Esophagus muscularis mucosa (tissue), 4 donors: ENCODE measurements around the gene CYTH1. TPM values are rescaled to one million over a fixed set of nuclear protein-coding genes. Genes with fewer than 3 reads are reported as not detected.
A peak's percentile ranks its signal among the peaks of the same experiment; 100 is the strongest.

Experiments used
- DNase-seq: peaks from one replicate; pipeline ENCODE4 v3.0.0-alpha.2; 2017; ENCODE audit errors: extremely low spot score
- H3K27ac ChIP-seq, 4 donors: fragments of 200-600 bp; sonication (generic); replicated peaks in 1 of 4; 1 replicate in 3 of 4; 2 replicates in 1 of 4; pipeline ENCODE4 v1.5.1; 2016 to 2019; ENCODE audit warnings: mild to moderate bottlenecking in 1 of 4
- H3K27me3 ChIP-seq, 4 donors: fragments of 200-600 bp; sonication (generic); one replicate each; pipeline versions ENCODE4 v1.5.1 to v1.6.0; 2016 to 2019
- H3K36me3 ChIP-seq, 4 donors: fragments of 200-600 bp; sonication (generic); one replicate each; pipeline ENCODE4 v1.5.1; 2016 to 2019
- H3K4me1 ChIP-seq, 4 donors: fragments of 200-600 bp; sonication (generic); one replicate each; pipeline ENCODE4 v1.5.1; 2016 to 2019
- H3K4me3 ChIP-seq, 4 donors: fragments of 200-600 bp; sonication (generic); 1 replicate in 2 of 4; 2 replicates in 2 of 4; pipeline ENCODE4 v1.5.1; 2016 to 2019; ENCODE audit warnings: mild to moderate bottlenecking in 4 of 4, moderate library complexity in 1 of 4
- H3K9me3 ChIP-seq, 4 donors: fragments of 200-600 bp; sonication (generic); 1 replicate in 3 of 4; 2 replicates in 1 of 4; pipeline ENCODE4 v1.5.1; 2016 to 2019
- CTCF ChIP-seq, 3 experiments: fragments of 200-600 bp in 2 of 3; fragments of 450-650 bp in 1 of 3; sonication (generic) in 2 of 3; IDR thresholded peaks; one replicate each; pipeline ENCODE4 v1.5.1; 2017 to 2019; ENCODE audit warnings: antibody characterized with exemption in 3 of 3, mild to moderate bottlenecking in 2 of 3, moderate library complexity in 1 of 3
- EP300 ChIP-seq: sonication (generic); formaldehyde crosslinking; IDR thresholded peaks from one replicate; pipeline ENCODE4 v1.6.1; 2017; ENCODE audit warnings: antibody characterized with exemption
- POLR2A ChIP-seq: fragments of 450-650 bp; IDR thresholded peaks from one replicate; pipeline ENCODE4 v1.6.1; 2017; ENCODE audit warnings: antibody characterized with exemption, moderate library complexity, mild to moderate bottlenecking, low read depth
- POLR2AphosphoS5 ChIP-seq, 2 donors: sonication (generic); formaldehyde crosslinking; IDR thresholded peaks; one replicate each; pipeline ENCODE4 v1.6.1; 2017; ENCODE audit warnings: antibody characterized with exemption in 2 of 2
- WGBS: methylation state at CpG from one replicate; pipeline ENCODE4 v1.1.5; 2018; 5-methylcytosine and 5-hydroxymethylcytosine counted together
- intact Hi-C: fragments of 100-400 bp; cut with DNase I; formaldehyde crosslinking; loops from one replicate; pipeline ENCODE4 v1.15.1; 2023
- total RNA-seq, 4 donors: library from RNA; depleted of rRNA; stranded (reverse); fragments of >200 nt; gene quantifications; one replicate each; pipeline versions ENCODE4 v1.1.0 to v1.2.1, GENCODE V29; 2016

The CYTH1 gene
- total RNA-seq, 4 donors from 2014 or later: 25.7 to 39.4 (median 35.7) TPM

GRCh38 chr17:78787444-78787843, 5.4 kb upstream of the CYTH1 start:
- Histone ChIP-seq H3K36me3 (peaks cover 0 to 11% (median 0%) of the 10 kb centered on the region in 4 donors), H3K27me3 (no peaks in the 10 kb centered on the region), H3K4me1 (peaks cover 26 to 69% (median 52%) of the 10 kb centered on the region in 4 donors), H3K9me3 (no peaks in the 10 kb centered on the region), H3K4me3 (no peak overlapping the region), H3K27ac (no peak overlapping the region)
- no peak for TF ChIP-seq EP300
- TF ChIP-seq POLR2A: no peak
- TF ChIP-seq POLR2AphosphoS5 (IDR thresholded peaks at IDR 0.05): no peak
- no peak for TF ChIP-seq CTCF (IDR thresholded peaks at IDR 0.05)
- intact Hi-C loops: no loop called here
- WGBS: 86% methylated on average over 7 of the region's 7 CpGs
- no peak for DNase-seq

GRCh38 chr17:78785663-78786057, 3.6 kb upstream of the CYTH1 start:
- H3K27ac ChIP-seq: peak overlapping the region in 3 of 4 donors; percentile 34 to 57 (median 46)
- peaks cover 21 to 55% (median 39%) of the 10 kb centered on the region in 4 donors for H3K4me1 ChIP-seq
- H3K36me3 ChIP-seq: no peaks in the 10 kb centered on the region
- TF ChIP-seq POLR2A (no peak), POLR2AphosphoS5 (IDR thresholded peaks at IDR 0.05) (no peak), CTCF (IDR thresholded peaks at IDR 0.05) (no peak)
- no peaks in the 10 kb centered on the region for H3K27me3 ChIP-seq
- intact Hi-C loops: no loop called here
- H3K9me3 ChIP-seq: no peaks in the 10 kb centered on the region
- WGBS: 95% methylated on average over 1 of the region's 1 CpG
- no peak overlapping the region for H3K4me3 ChIP-seq
- no peak for DNase-seq

GRCh38 chr17:78785011-78785662, 3.1 kb upstream of the CYTH1 start:
- intact Hi-C loops: no loop called here
- Histone ChIP-seq H3K4me3 (no peak overlapping the region), H3K27me3 (no peaks in the 10 kb centered on the region), H3K27ac (peak overlapping the region in 2 of 4 donors; percentile 46 to 57), H3K36me3 (no peaks in the 10 kb centered on the region), H3K9me3 (no peaks in the 10 kb centered on the region), H3K4me1 (peaks cover 22 to 55% (median 39%) of the 10 kb centered on the region in 4 donors)
- TF ChIP-seq POLR2A (no peak), EP300 (no peak), CTCF (IDR thresholded peaks at IDR 0.05) (no peak), POLR2AphosphoS5 (IDR thresholded peaks at IDR 0.05) (no peak)
- no peak for DNase-seq
- WGBS: 93% methylated on average over 11 of the region's 12 CpGs

DNA sequence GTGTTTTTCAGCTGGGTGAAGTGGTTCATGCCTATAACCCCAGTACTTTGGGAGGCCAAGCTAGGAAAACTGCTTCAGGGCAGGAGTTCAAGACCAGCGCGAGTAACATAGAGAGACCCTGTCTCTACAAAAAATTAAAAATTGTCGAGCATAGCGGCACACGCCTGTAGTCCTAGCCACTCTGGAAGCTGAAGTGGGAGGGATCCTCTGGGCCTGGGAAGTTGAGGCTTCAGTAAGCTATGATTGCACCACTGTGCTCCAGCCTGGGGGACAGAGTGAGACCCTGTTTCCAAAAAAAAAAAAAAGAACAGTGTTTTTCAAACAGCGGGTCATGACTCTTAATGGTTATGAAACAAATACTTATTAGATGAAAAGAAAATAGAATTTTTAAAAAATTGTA, 2.3 kb upstream of the CYTH1 start:
- H3K9me3 ChIP-seq: no peaks in the 10 kb centered on the region
- no peaks in the 10 kb centered on the region for H3K27me3 ChIP-seq
- peak overlapping the region in 2 of 4 donors; percentile 88 to 94 for H3K27ac ChIP-seq
- TF ChIP-seq POLR2AphosphoS5 (IDR thresholded peaks at IDR 0.05): no peak
- no peak for TF ChIP-seq EP300
- no peaks in the 10 kb centered on the region for H3K36me3 ChIP-seq
- WGBS: 95% methylated on average over 6 of the region's 6 CpGs
- intact Hi-C loops: loop anchor here (5.0 kb wide), 2 partner anchors 53 to 67 kb away; no protein-coding TSS in a partner anchor
- no peak for DNase-seq
- peaks cover 21 to 55% (median 38%) of the 10 kb centered on the region in 4 donors for H3K4me1 ChIP-seq
- H3K4me3 ChIP-seq: no peak overlapping the region

GRCh38 chr17:78783711-78784324, 1.7 kb upstream of the CYTH1 start:
- peaks cover 17 to 53% (median 35%) of the 10 kb centered on the region in 4 donors for H3K4me1 ChIP-seq
- H3K9me3 ChIP-seq: no peaks in the 10 kb centered on the region
- intact Hi-C loops: loop anchor here (5.0 kb wide), 2 partner anchors 53 to 67 kb away; no protein-coding TSS in a partner anchor
- H3K36me3 ChIP-seq: no peaks in the 10 kb centered on the region
- no peaks in the 10 kb centered on the region for H3K27me3 ChIP-seq
- WGBS: 83% methylated on average over 7 of the region's 7 CpGs
- peak overlapping the region; percentile 85 to 94 (median 89) for H3K27ac ChIP-seq
- H3K4me3 ChIP-seq: no peak overlapping the region
- DNase-seq: no peak
- TF ChIP-seq EP300 (no peak), POLR2A (no peak), CTCF (IDR thresholded peaks at IDR 0.05) (no peak), POLR2AphosphoS5 (IDR thresholded peaks at IDR 0.05) (no peak)
